Gastroesophageal sphincter (tissue), 3 donors: ENCODE results near the gene CLDN22.

ENCODE experiments used
- POLR2A ChIP-seq, 2 donors: fragments of 450-650 bp; IDR thresholded peaks; one replicate each; pipeline ENCODE4 v1.6.1; 2017; ENCODE audit warnings: antibody characterized with exemption in 2 of 2, mild to moderate bottlenecking in 2 of 2, moderate library complexity in 1 of 2
- POLR2AphosphoS5 ChIP-seq: sonication (generic); formaldehyde crosslinking; IDR thresholded peaks from one replicate; pipeline ENCODE4 v1.6.1; 2017; ENCODE audit warnings: antibody characterized with exemption
- TF ChIP-seq, protein P1 (sequence below), 4 experiments: fragments of 200-600 bp in 2 of 4; fragments of 450-650 bp in 2 of 4; sonication (generic) in 1 of 4; IDR thresholded peaks; one replicate each; pipeline ENCODE4 v1.5.1; 2017 to 2019; ENCODE audit warnings: antibody characterized with exemption in 4 of 4, mild to moderate bottlenecking in 2 of 4, moderate library complexity in 2 of 4

DNA sequence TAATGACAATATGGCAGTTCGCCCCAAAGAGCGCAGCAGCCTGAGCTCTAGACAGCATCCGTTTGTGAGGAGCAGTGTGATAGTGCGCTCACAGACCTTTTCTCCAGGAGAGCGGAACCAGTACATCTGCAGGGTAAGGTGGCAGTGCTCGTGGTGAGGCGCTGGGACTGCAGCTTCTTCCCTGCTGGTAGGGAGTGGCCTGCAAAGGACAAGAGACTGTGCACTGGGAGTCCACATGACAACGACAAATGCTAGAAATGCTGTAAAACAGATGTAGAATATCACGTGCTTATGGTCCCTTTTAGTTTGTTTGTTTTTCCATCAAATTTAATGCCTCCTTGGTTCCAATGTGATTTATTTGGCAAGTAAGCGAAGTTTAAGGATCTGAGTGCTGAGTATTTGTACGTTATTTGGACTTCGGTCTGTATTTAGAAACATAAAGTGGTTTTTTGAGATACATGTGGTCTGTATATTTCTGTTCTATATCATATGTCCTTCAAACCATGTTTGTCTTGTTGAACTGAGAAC lies 35.8 kb downstream of the CLDN22 start:
- no peak for TF ChIP-seq POLR2A (IDR thresholded peaks at IDR 0.05)
- TF ChIP-seq, protein P1, sequence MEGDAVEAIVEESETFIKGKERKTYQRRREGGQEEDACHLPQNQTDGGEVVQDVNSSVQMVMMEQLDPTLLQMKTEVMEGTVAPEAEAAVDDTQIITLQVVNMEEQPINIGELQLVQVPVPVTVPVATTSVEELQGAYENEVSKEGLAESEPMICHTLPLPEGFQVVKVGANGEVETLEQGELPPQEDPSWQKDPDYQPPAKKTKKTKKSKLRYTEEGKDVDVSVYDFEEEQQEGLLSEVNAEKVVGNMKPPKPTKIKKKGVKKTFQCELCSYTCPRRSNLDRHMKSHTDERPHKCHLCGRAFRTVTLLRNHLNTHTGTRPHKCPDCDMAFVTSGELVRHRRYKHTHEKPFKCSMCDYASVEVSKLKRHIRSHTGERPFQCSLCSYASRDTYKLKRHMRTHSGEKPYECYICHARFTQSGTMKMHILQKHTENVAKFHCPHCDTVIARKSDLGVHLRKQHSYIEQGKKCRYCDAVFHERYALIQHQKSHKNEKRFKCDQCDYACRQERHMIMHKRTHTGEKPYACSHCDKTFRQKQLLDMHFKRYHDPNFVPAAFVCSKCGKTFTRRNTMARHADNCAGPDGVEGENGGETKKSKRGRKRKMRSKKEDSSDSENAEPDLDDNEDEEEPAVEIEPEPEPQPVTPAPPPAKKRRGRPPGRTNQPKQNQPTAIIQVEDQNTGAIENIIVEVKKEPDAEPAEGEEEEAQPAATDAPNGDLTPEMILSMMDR (IDR thresholded peaks at IDR 0.05), result no peak
- TF ChIP-seq POLR2AphosphoS5, result no peak
